Erythroblast (primary cell): ENCODE measurements around the gene ZNF628.

Source experiments
- GATA1 ChIP-seq: IDR thresholded peaks from 2 replicates; pipeline ENCODE4 v1.6.1; 2011; ENCODE audit warnings: low read depth, mild to moderate bottlenecking, control low read depth, low read length, moderate library complexity
- POLR2A ChIP-seq: IDR thresholded peaks from 2 replicates; pipeline ENCODE4 v1.6.1; 2011; ENCODE audit warnings: mild to moderate bottlenecking, low read length

DNA sequence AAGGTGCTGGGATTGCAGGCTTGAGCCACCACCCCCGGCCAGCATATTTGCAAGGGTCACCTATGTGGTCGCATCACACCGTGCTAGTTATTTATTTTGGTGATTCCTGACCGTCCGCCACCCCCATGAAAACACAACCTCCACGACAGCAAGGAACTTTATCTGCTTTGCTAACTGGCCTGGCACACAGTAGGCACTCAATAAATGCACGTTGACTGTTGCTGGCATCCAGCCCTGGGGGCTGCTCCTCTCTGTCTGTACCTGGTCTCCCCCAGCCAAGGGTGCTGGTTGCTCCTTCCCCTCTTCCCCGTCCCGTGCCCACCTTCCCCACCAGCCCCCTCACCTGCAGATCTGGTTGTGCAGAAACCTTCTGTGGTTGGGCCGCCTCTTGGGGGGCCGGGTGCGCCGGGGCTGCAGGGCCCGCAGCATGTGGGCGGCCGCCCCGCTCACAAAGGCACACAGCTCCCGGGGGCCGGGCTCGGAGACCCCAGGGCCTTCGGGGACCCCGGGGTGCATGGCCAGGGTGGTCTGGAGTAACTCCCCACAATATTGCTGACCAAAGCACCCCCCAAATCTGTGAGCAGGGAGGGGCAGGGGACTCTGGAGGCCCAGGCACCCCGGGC, 12.3 kb upstream of the ZNF628 start:
- no peak for TF ChIP-seq POLR2A
- TF ChIP-seq GATA1, result no peak
